BJ (cell line): ENCODE results near the gene MYL12B. TPM values are rescaled to one million over a fixed set of nuclear protein-coding genes. Genes with fewer than 3 reads are reported as not detected.
A peak's percentile ranks its signal among the peaks of the same experiment; 100 is the strongest.

ENCODE experiments used
- CTCF ChIA-PET: fragments of 350-600 bp; formaldehyde crosslinking; extraction: SDS; loops from one replicate; lab custom pipeline; 2021; ENCODE audit warnings: antibody characterized with exemption, inconsistent platforms; lab: Yijun Ruan, JAX
- POLR2A ChIA-PET: fragments of 300-600 bp; sonication (Branson Sonifier 250); formaldehyde crosslinking; extraction: SDS; loops from one replicate; lab custom pipeline; 2021; ENCODE audit warnings: antibody characterized with exemption; lab: Charles Lee
- DNase-seq: peaks from one replicate; pipeline ENCODE4 v3.0.0-alpha.2; 2011; ENCODE audit warnings: low read depth
- H3K27me3 ChIP-seq: 2 replicates; pipeline ENCODE4 v1.6.0; 2011; ENCODE audit warnings: low read length; ENCODE audit not compliant: control insufficient read depth, insufficient read depth
- H3K36me3 ChIP-seq: 2 replicates; pipeline ENCODE4 v1.5.1; 2011; ENCODE audit warnings: low read length; ENCODE audit not compliant: control insufficient read depth, insufficient read depth
- H3K4me3 ChIP-seq: 2 replicates; pipeline ENCODE4 v1.5.1; 2011; ENCODE audit warnings: low read depth, mild to moderate bottlenecking, control low read depth, low read length
- CTCF ChIP-seq: IDR thresholded peaks from 2 replicates; pipeline ENCODE4 v1.5.1; 2011; ENCODE audit warnings: low read depth, mild to moderate bottlenecking, control low read depth, inconsistent platforms, low read length, moderate library complexity; ENCODE audit not compliant: insufficient read depth
- polyA plus RNA-seq: library from polyadenylated mRNA; depleted of rRNA; stranded (reverse); fragments of >200 nt; gene quantifications from 2 replicates; pipeline ENCODE4 v1.2.3, GENCODE V29; 2011

The MYL12B gene
- polyA plus RNA-seq, 1 experiment, result 778 TPM

GRCh38 chr18:3263132-3263700, 1.3 kb downstream of the MYL12B start:
- Histone ChIP-seq H3K4me3 (peak overlapping the region; percentile 70), H3K27me3 (no peaks in the 10 kb centered on the region), H3K36me3 (peaks cover 4% of the 10 kb centered on the region)
- TF ChIP-seq CTCF, result no peak
- DNase-seq, result no peak
- ChIA-PET CTCF (interaction anchor here (0.8 to 1.3 kb wide), 2 partner anchors 16 to 331 kb away, joined by 3 to 4 read pairs; no protein-coding TSS in a partner anchor), POLR2A (interaction anchor here (0.6 to 0.7 kb wide), 2 partner anchors 191 to 690 kb away, joined by 3 read pairs; no protein-coding TSS in a partner anchor)

GRCh38 chr18:3264362-3264761, 2.4 kb downstream of the MYL12B start:
- no peak for TF ChIP-seq CTCF
- ChIA-PET POLR2A (no interaction called here), CTCF (interaction anchor here (1.3 kb wide), 1 partner anchor 330 kb away, joined by 4 read pairs; no protein-coding TSS in a partner anchor)
- Histone ChIP-seq H3K36me3 (no peaks in the 10 kb centered on the region; the same call in 1 of the 2 replicates), H3K4me3 (no peak overlapping the region), H3K27me3 (no peaks in the 10 kb centered on the region)
- no peak for DNase-seq

- no peaks in the 10 kb centered on the region for H3K36me3 ChIP-seq
- ChIA-PET CTCF (interaction anchor here (0.8 to 1.1 kb wide), 3 partner anchors 14 to 385 kb away, joined by 3 read pairs; no protein-coding TSS in a partner anchor), POLR2A (no interaction called here)
- no peak for DNase-seq
- no peaks in the 10 kb centered on the region for H3K27me3 ChIP-seq
- no peak overlapping the region for H3K4me3 ChIP-seq
- TF ChIP-seq CTCF, result no peak
Measured at GRCh38 chr18:3265564-3266033, 3.7 kb downstream of the MYL12B start.

GRCh38 chr18:3266062-3266608, 4.2 kb downstream of the MYL12B start:
- no peak for TF ChIP-seq CTCF
- ChIA-PET POLR2A (no interaction called here), CTCF (interaction anchor here (1.1 kb wide), 2 partner anchors 20 to 384 kb away, joined by 3 read pairs; no protein-coding TSS in a partner anchor)
- no peak for DNase-seq
- Histone ChIP-seq H3K36me3 (no peaks in the 10 kb centered on the region), H3K27me3 (no peaks in the 10 kb centered on the region), H3K4me3 (no peak overlapping the region)

GRCh38 chr18:3268306-3268705, 6.4 kb downstream of the MYL12B start:
- ChIA-PET POLR2A (no interaction called here), CTCF (no interaction called here)
- TF ChIP-seq CTCF, result no peak
- Histone ChIP-seq H3K36me3 (no peaks in the 10 kb centered on the region; the same call in 1 of the 2 replicates), H3K4me3 (no peak overlapping the region), H3K27me3 (no peaks in the 10 kb centered on the region)
- DNase-seq, result no peak
